Anterior cingulate cortex (tissue), 58 donors: ENCODE measurements around the gene RAE1.

Source experiments
- DNase-seq, 58 donors: peaks; one replicate each; lab custom pipeline; 2025; lab: John Stamatoyannopoulos, UW

The RAE1 gene

DNA sequence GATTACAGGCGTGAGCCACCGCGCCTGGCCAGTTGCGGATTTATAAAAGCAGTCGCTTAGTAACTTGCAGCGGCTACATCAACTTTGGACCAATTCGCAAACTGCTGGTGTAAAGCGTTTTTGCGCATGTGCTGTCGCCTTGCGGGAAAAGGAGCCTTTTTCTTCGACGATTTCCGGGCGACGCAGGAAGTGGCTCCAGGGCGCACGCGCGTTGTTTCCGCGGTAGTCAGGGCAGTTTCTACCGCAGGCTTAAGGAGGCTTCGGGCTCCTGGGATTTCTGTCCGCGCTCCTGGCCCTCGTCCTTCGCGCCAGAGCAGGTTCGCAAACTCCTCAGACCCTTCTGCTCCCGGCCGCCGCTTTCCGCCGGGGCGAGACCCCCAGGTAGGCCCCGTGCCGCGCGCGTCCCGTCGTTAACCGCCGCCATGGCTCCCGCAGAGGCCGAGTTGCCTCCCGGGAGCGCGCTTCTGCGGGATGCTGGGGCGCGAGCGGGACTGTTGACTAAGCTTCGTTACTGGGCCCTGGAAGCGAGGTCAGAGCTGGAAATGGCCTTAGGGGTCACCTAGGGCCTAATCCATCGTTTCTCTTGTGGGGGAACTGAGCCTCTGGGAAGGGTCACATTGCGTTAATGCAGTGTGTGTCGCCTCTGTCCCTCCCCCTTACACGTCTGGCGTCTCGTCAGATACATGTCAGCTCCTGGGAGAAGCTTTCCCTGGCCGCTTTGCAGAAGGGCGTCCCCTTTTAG lies at the start of gene RAE1:
TSS of gene RAE1 (plus strand) at position 214 of the 742 bp plus-strand sequence. CDS start 2,784 bp downstream, outside the sequence.
- peak; percentile 17 to 97 (median 86) for DNase-seq

- no peak for DNase-seq
Observed at GRCh38 chr20:57306747-57307146, 44.3 kb upstream of the RAE1 start.

GRCh38 chr20:57308451-57309271 lies 42.4 kb upstream of the RAE1 start:
- DNase-seq = no peak

DNA sequence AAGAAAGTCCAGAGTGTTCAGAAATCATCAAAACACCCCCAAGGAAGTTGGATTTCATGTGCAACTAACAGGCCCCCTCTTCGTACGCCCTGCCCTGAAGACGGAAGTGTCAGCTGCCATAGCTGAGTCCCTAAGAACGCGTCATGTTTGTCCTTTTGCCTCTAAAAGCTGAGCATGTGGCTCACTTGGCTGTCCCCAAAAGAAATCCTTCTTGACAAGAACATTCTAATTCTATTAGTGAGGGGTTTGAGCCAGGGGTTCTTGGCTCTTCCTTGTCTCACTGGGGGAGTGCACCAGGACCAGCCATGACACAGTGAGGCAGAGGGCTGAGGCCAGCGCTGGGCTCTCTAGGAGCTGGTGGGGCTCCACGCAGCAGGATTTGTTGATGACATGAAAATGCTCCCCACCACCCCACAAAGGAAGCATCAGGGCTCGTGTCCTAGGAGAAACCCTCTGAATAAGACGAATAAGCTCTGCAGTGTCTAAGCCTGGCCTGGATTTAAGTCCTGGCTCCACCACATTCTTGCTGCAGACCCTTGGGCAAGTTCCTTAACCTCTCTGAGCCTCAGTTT lies 41.4 kb upstream of the RAE1 start:
- DNase-seq = peak in 20 of 58 donors; percentile 15 to 61 (median 30)

DNA sequence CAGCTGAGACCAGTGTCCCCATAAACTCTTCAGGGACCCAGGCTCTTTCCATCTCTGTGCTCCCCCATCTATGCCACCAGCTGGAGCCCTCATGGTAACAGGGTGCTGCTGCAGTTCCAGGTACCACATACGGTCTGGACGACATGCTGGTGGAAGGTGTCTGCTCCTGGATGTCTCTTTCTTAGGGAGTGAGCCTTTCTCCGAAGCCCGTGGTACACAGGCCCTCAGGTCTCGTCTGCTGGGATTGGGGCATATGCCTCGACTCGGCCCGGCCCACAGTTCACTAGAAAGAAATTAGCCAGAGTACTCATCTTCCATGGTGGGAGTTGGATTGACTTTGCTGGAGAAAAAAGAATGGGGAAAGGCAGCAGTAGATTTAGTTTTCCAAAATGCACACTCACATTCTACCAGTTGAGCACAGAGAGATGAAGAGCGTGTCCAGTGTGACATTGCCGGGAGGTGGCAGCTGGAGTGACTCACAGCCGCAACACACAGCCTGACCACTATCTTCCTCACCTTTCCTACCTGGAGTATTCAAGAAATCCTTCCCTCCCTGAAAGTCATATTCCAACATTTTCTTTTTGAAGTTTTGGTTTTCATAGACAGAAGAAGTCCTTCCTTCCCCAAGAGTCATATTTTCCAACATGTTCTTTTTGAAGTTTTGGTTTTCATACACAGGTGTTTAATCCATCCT lies 40.1 kb upstream of the RAE1 start:
- DNase-seq = no peak

- no peak for DNase-seq
Observed at GRCh38 chr20:57312138-57312537, 38.9 kb upstream of the RAE1 start.

GRCh38 chr20:57313230-57313629 lies 37.8 kb upstream of the RAE1 start:
- DNase-seq = no peak

- DNase-seq = no peak
Observed at GRCh38 chr20:57313951-57314350, 37.1 kb upstream of the RAE1 start.

- DNase-seq = no peak
Observed at GRCh38 chr20:57315083-57315975, 35.7 kb upstream of the RAE1 start.

DNA sequence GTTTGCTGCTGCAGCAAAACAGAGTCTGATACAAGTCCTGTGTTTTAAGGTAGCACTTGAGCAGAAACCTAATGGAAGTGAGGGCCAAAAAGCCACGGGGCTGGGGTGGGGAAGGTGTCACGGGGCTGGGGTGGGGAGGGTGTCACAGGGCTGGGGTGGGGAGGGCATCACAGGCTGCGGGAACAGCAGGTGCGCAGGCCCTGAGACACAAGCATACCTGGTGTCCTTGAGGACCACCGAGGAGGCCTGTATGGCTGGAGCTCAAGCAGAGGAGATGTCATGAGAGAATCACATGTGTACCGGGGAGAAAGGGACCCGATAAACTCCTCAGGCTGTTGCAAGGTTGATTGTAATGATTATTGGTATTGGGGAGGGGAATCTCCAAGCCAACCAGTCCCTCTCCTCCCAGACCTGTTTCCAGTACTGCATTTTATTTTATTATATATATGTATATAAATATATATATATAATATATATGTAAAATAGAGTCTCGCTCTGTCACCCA lies 35.0 kb upstream of the RAE1 start:
- no peak for DNase-seq

DNA sequence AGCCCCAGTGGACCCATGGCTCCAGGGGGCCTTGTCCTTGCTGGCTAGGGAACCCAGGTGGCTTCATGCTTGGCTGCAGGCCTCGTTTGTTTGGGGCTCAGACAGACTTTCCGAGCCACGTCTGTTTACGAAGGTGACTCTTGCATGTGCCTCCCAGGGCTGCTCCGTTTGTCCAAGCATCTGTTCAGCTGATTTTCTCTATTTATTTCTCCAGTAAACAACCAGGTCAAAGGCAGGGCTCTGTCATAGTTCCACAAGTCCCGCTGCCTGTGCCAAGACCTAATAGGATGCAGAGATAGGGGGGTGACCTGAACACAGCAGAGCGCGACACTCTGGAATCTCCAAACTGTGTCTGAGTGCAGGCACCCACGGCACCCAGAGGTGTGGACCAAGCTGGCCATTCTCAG lies 34.3 kb upstream of the RAE1 start:
- no peak for DNase-seq

DNA sequence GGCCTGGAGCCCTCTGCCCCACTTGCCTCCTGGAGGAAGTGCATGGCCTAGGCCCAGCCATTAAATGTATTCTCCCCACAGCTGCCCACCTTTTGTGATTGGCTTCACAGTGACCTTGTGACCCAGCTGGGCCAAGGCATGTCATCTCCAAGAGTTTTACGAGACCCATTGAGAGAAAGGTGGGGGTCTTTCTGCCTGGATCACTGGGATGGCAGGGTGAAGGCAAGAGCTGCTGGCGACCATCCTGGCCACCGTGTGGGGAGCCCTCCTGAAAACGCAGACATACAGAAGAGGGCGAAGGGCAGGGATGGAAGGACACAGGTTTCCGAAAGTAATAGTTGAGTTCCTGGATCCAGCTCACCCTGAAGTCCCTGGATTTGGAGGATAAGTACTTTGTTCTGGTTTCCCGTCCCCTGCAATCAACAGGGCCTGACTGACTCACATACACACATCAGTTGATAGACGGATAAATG lies 33.7 kb upstream of the RAE1 start:
- DNase-seq = no peak

- DNase-seq = no peak
Observed at GRCh38 chr20:57317789-57318371, 33.2 kb upstream of the RAE1 start.

DNA sequence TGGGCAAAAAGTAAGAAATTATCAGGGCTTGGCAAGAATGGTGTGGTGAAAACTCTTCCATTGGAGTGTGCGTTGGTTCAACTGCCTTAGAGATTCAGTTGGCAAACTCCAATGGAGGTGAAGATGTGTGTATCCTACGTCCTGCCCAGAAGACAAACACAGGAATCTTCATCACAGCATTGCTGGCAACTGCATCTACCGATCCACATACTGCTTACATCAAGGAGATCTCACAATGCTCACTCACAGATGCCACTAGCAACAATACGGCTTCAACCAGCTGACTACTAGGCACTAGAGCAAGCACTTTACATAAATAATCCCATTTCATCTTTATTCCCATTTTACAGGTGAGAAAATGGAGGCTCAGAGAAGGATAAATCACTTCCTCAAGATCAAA lies 31.5 kb upstream of the RAE1 start:
- no peak for DNase-seq

DNA sequence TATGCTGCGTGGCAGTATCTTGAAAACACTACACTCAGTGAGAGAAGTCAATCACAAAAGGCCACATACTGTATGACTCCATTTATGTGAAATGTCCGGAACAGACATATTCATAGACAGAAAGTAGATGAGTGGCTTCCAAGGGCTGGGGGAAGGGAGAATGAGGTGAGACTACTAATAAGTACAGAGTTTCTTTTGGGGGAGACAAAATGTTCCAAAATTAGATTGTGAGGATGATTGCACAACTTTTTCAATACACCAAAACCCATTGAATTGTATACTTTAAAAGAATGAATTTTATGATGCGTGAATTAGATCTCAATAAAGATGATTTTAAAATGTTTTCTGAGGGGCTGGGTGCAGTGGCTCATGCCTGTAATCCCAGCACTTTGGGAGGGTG lies 30.7 kb upstream of the RAE1 start:
- DNase-seq = no peak

- DNase-seq = no peak
Observed at GRCh38 chr20:57321142-57321541, 29.9 kb upstream of the RAE1 start.

GRCh38 chr20:57322476-57322875 lies 28.6 kb upstream of the RAE1 start:
- DNase-seq = no peak

- peak in 17 of 58 donors; percentile 5 to 62 (median 20) for DNase-seq
Observed at GRCh38 chr20:57323034-57323433, 28.0 kb upstream of the RAE1 start.
